ENCODE measurements around the gene CD47. TPM values are rescaled to one million over a fixed set of nuclear protein-coding genes. Genes with fewer than 3 reads are reported as not detected.

The CD47 gene
- total and polyA plus RNA-seq, 2 of the 13 experiments (the other 11 are each of a cell fraction or from before 2014, with no cell fraction given) = 3.3 to 6.5 TPM

DNA sequence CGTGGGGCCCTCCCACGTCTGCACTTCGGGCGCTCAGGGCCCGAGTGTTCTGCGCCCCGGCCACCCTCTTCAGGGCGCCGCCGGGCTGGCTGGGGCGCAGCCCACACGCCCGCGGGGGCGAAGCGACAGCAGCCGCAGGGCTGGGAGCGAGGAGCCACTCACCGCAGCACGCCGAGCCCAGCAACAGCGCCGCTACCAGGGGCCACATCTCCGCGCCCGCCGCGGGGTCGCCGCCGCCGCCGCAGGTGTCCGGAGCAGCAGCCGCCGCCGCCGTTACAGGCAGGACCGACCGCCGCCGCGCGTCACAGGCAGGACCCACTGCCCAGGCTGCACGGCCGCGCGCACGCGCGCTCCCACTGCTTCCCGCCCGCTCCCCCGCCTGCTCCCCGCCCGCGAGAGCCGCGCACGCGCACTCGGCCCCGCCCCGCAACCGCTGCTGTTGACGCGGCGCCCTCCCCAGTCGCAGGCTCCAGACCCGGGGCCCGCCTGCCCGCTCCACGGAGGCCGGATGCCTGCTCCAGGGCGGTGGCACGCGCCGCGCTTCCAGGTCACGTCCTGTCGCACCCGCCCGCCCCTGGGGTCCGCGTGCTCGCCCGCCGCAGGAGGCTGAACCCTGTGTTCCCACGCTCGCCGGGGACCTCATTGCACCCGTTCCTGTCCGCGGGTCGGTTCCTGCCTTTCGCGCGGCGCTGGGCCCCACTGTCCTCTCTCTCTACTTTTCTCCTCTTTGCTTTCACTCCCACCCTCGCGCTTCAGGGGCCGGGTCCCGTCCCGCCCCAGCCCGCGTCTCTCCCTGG is at the start of gene CD47 (continued):
- TF ChIP-seq, protein P1, sequence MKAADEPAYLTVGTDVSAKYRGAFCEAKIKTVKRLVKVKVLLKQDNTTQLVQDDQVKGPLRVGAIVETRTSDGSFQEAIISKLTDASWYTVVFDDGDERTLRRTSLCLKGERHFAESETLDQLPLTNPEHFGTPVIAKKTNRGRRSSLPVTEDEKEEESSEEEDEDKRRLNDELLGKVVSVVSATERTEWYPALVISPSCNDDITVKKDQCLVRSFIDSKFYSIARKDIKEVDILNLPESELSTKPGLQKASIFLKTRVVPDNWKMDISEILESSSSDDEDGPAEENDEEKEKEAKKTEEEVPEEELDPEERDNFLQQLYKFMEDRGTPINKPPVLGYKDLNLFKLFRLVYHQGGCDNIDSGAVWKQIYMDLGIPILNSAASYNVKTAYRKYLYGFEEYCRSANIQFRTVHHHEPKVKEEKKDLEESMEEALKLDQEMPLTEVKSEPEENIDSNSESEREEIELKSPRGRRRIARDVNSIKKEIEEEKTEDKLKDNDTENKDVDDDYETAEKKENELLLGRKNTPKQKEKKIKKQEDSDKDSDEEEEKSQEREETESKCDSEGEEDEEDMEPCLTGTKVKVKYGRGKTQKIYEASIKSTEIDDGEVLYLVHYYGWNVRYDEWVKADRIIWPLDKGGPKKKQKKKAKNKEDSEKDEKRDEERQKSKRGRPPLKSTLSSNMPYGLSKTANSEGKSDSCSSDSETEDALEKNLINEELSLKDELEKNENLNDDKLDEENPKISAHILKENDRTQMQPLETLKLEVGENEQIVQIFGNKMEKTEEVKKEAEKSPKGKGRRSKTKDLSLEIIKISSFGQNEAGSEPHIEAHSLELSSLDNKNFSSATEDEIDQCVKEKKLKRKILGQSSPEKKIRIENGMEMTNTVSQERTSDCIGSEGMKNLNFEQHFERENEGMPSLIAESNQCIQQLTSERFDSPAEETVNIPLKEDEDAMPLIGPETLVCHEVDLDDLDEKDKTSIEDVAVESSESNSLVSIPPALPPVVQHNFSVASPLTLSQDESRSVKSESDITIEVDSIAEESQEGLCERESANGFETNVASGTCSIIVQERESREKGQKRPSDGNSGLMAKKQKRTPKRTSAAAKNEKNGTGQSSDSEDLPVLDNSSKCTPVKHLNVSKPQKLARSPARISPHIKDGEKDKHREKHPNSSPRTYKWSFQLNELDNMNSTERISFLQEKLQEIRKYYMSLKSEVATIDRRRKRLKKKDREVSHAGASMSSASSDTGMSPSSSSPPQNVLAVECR (CRISPR knock-in tag; IDR thresholded peaks at IDR 0.05; ENCODE audit: borderline replicate concordance) = peak; percentile 47; the same call in 1 of the 2 replicates
- TF ChIP-seq ZNF616 (CRISPR knock-in tag; IDR thresholded peaks at IDR 0.05; ENCODE audit: low read depth) (0 out of 2 replicates have a peak, but pooled peaks have one; percentile 45), HNRNPLL (IDR thresholded peaks at IDR 0.05; ENCODE audit: low read depth, low read length, poor library complexity, severe bottlenecking) (peak; percentile 39), SALL1 (CRISPR knock-in tag; IDR thresholded peaks at IDR 0.05) (0 out of 2 replicates have a peak, but pooled peaks have one; percentile 15), TCF7L2 (IDR thresholded peaks at IDR 0.05; ENCODE audit: low read depth, low read length) (no peak), SRSF9 (IDR thresholded peaks at IDR 0.05; ENCODE audit: borderline replicate concordance, insufficient read depth, low read depth, low read length, poor library complexity, severe bottlenecking) (no peak), EED (CRISPR knock-in tag; IDR thresholded peaks at IDR 0.05) (no peak), ZNF224 (CRISPR knock-in tag; IDR thresholded peaks at IDR 0.05) (no peak), ZNF788 (CRISPR knock-in tag; IDR thresholded peaks at IDR 0.05; ENCODE audit: borderline replicate concordance) (no peak), ZMYM2 (CRISPR knock-in tag; IDR thresholded peaks at IDR 0.05) (no peak), NFKB2 (CRISPR knock-in tag; IDR thresholded peaks at IDR 0.05; ENCODE audit: borderline replicate concordance) (peak; percentile 62; the same call in 1 of the 2 replicates), ARHGAP35 (CRISPR knock-in tag; IDR thresholded peaks at IDR 0.05; ENCODE audit: borderline replicate concordance) (no peak), NPAS2 (CRISPR knock-in tag; IDR thresholded peaks at IDR 0.05; ENCODE audit: borderline replicate concordance) (no peak)
- TF ChIP-seq, protein P2, sequence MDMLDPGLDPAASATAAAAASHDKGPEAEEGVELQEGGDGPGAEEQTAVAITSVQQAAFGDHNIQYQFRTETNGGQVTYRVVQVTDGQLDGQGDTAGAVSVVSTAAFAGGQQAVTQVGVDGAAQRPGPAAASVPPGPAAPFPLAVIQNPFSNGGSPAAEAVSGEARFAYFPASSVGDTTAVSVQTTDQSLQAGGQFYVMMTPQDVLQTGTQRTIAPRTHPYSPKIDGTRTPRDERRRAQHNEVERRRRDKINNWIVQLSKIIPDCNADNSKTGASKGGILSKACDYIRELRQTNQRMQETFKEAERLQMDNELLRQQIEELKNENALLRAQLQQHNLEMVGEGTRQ (IDR thresholded peaks at IDR 0.05; ENCODE audit: low read depth, low read length) = no peak
- TF ChIP-seq, protein P2 (CRISPR knock-in tag; IDR thresholded peaks at IDR 0.05; ENCODE audit: borderline replicate concordance) = no peak
- TF ChIP-seq, protein P3, sequence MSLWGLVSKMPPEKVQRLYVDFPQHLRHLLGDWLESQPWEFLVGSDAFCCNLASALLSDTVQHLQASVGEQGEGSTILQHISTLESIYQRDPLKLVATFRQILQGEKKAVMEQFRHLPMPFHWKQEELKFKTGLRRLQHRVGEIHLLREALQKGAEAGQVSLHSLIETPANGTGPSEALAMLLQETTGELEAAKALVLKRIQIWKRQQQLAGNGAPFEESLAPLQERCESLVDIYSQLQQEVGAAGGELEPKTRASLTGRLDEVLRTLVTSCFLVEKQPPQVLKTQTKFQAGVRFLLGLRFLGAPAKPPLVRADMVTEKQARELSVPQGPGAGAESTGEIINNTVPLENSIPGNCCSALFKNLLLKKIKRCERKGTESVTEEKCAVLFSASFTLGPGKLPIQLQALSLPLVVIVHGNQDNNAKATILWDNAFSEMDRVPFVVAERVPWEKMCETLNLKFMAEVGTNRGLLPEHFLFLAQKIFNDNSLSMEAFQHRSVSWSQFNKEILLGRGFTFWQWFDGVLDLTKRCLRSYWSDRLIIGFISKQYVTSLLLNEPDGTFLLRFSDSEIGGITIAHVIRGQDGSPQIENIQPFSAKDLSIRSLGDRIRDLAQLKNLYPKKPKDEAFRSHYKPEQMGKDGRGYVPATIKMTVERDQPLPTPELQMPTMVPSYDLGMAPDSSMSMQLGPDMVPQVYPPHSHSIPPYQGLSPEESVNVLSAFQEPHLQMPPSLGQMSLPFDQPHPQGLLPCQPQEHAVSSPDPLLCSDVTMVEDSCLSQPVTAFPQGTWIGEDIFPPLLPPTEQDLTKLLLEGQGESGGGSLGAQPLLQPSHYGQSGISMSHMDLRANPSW (CRISPR knock-in tag; IDR thresholded peaks at IDR 0.05; ENCODE audit: borderline replicate concordance) = no peak
- TF ChIP-seq, protein P4, sequence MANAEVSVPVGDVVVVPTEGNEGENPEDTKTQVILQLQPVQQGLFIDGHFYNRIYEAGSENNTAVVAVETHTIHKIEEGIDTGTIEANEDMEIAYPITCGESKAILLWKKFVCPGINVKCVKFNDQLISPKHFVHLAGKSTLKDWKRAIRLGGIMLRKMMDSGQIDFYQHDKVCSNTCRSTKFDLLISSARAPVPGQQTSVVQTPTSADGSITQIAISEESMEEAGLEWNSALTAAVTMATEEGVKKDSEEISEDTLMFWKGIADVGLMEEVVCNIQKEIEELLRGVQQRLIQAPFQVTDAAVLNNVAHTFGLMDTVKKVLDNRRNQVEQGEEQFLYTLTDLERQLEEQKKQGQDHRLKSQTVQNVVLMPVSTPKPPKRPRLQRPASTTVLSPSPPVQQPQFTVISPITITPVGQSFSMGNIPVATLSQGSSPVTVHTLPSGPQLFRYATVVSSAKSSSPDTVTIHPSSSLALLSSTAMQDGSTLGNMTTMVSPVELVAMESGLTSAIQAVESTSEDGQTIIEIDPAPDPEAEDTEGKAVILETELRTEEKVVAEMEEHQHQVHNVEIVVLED (CRISPR knock-in tag; IDR thresholded peaks at IDR 0.05; ENCODE audit: borderline replicate concordance) = no peak
